Psoas muscle (tissue), 8 donors: ENCODE data around the gene LIN54. TPM values are rescaled to one million over a fixed set of nuclear protein-coding genes. Genes with fewer than 3 reads are reported as not detected.
"Not testable (repeated sequence)": the region's sequence is repeated elsewhere in the genome, so short reads cannot be mapped to it uniquely, and the experiment has no call there.

Experiments
- ATAC-seq, 4 donors: fragments of 200-7000 bp; cut with Tn5 transposase; one replicate each; pipeline ENCODE4 v1.9.1; 2020; ENCODE audit warnings: moderate library complexity in 3 of 4, mild to moderate bottlenecking in 2 of 4
- DNase-seq, 2 donors: peaks; one replicate each; pipeline ENCODE4 v3.0.0-alpha.2; 2020
- H3K27ac ChIP-seq: fragments of 200-600 bp; one replicate; pipeline ENCODE4 v1.8.0; 2022
- H3K27me3 ChIP-seq, 3 donors: fragments of 200-600 bp in 1 of 3; one replicate each; pipeline versions ENCODE4 v1.6.1 to v1.8.0; 2013 to 2022; ENCODE audit warnings: low read length in 2 of 3, mild to moderate bottlenecking in 2 of 3, moderate library complexity in 1 of 3; ENCODE audit not compliant: insufficient read depth in 3 of 3
- H3K36me3 ChIP-seq, 2 donors: fragments of 200-600 bp in 1 of 2; one replicate each; pipeline versions ENCODE4 v1.6.1 to v1.8.0; 2013 to 2022; ENCODE audit warnings: low read depth in 1 of 2, mild to moderate bottlenecking in 1 of 2, moderate library complexity in 1 of 2; ENCODE audit not compliant: insufficient read depth in 1 of 2
- H3K4me1 ChIP-seq: fragments of 200-600 bp; one replicate; pipeline ENCODE4 v1.8.0; 2022
- H3K4me3 ChIP-seq: fragments of 200-600 bp; one replicate; pipeline ENCODE4 v1.8.0; 2022; ENCODE audit warnings: mild to moderate bottlenecking
- H3K9me3 ChIP-seq: fragments of 200-600 bp; one replicate; pipeline ENCODE4 v1.8.0; 2022
- CTCF ChIP-seq: fragments of 200-600 bp; IDR thresholded peaks from one replicate; pipeline ENCODE4 v1.8.0; 2022; ENCODE audit warnings: antibody characterized with exemption
- WGBS, 3 donors: extraction: QIAGEN DNeasy Blood & Tissue Kit; methylation state at CpG; one replicate each; pipeline versions ENCODE4 v1.1.6 to v1.1.7; 2013; 5-methylcytosine and 5-hydroxymethylcytosine counted together
- intact Hi-C, 2 donors: fragments of 100-400 bp; cut with DNase I; formaldehyde crosslinking; loops; one replicate each; pipeline versions ENCODE4 v1.11.0 to v1.14.2; 2022
- polyA plus RNA-seq, 3 donors: library from polyadenylated mRNA; stranded (reverse); fragments of 200-250 nt; gene quantifications; one replicate each; pipeline ENCODE4 v1.2.3, GENCODE V29; 2013
- total RNA-seq, 4 donors: library from RNA; stranded (reverse); fragmentation: NEBNext Ultra II Directional in 2 of 4; extraction: Animal tissue kit (Norgen Biotek cat#: 25700) in 2 of 4; gene quantifications; one replicate each; pipeline versions ENCODE4 v1.2.1 to v1.2.4, GENCODE V29; 2021 to 2023
- donor health status: healthy with polysubstance abuse.
- donor health status: DM: no; HTN: no; CAD: no; lungs with moderate emphysema.
- donor health status: Bipolar disorder and iron deficiency.
- donor health status: healthy.
- donor health status: DM: yes; HTN: yes; CAD: no.
- donor health status: DM: no; HTN: no; CAD: no.
- donor health status: DM: no; HTN: no; CAD: no.
- donor health status: DM: yes; HTN: yes; CAD: no.

LIN54 gene
- total and polyA plus RNA-seq, 7 donors = 4.9 to 14.7 (median 8.1) TPM

- H3K4me1 ChIP-seq = no peaks in the 10 kb centered on the region
- intact Hi-C loops = no loop called here
- H3K27me3 ChIP-seq = no peaks in the 10 kb centered on the region
- no peak for TF ChIP-seq CTCF
- 70 to 77% (median 73%) methylated on average over 2 of the region's 2 CpGs for whole genome bisulfite sequencing, 3 donors
- DNase-seq = no peak
- H3K36me3 ChIP-seq = no peaks in the 10 kb centered on the region
- no peak overlapping the region for H3K27ac ChIP-seq
- H3K4me3 ChIP-seq = no peak overlapping the region
- ATAC-seq = no peak
- H3K9me3 ChIP-seq = no peaks in the 10 kb centered on the region
Measured at GRCh38 chr4:83024233-83024632, 13.6 kb upstream of the LIN54 start.

- H3K4me3 ChIP-seq, H3K4me1 ChIP-seq, H3K27me3 ChIP-seq, intact Hi-C loops, H3K9me3 ChIP-seq, ATAC-seq, H3K27ac ChIP-seq, H3K36me3 ChIP-seq, DNase-seq: not testable (repeated sequence)
- WGBS, 3 donors = 94 to 100% (median 100%) methylated on average over 1 of the region's 1 CpG
Measured at GRCh38 chr4:83023599-83023998, 13.0 kb upstream of the LIN54 start.

GRCh38 chr4:83022724-83023450, 12.3 kb upstream of the LIN54 start:
- H3K4me3 ChIP-seq = no peak overlapping the region
- TF ChIP-seq CTCF = no peak
- ATAC-seq (no peak), DNase-seq (no peak)
- no peaks in the 10 kb centered on the region for H3K9me3 ChIP-seq
- H3K27me3 ChIP-seq = no peaks in the 10 kb centered on the region
- no peaks in the 10 kb centered on the region for H3K4me1 ChIP-seq
- 71 to 81% (median 73%) methylated on average over 2 of the region's 2 CpGs for WGBS, 3 donors
- H3K36me3 ChIP-seq = no peaks in the 10 kb centered on the region
- intact Hi-C loops = no loop called here
- H3K27ac ChIP-seq = no peak overlapping the region

GRCh38 chr4:83019794-83020494, 9.3 kb upstream of the LIN54 start:
- no peak for TF ChIP-seq CTCF
- H3K27me3 ChIP-seq = no peaks in the 10 kb centered on the region
- H3K4me1 ChIP-seq = no peaks in the 10 kb centered on the region
- 83 to 89% (median 85%) methylated on average over 3 of the region's 3 CpGs for WGBS, 3 donors
- H3K36me3 ChIP-seq = no peaks in the 10 kb centered on the region
- ATAC-seq (no peak), DNase-seq (no peak)
- H3K4me3 ChIP-seq = no peak overlapping the region
- no peaks in the 10 kb centered on the region for H3K9me3 ChIP-seq
- no peak overlapping the region for H3K27ac ChIP-seq
- intact Hi-C loops = loop anchor here in 1 of 2 donors (10.0 kb wide), 1 partner anchor 645 kb away; the partner anchor contains the start of gene HNRNPD

GRCh38 chr4:83013902-83014301, 3.3 kb upstream of the LIN54 start:
- no peaks in the 10 kb centered on the region for H3K9me3 ChIP-seq
- TF ChIP-seq CTCF = no peak
- ATAC-seq (no peak), DNase-seq (no peak)
- H3K4me3 ChIP-seq = peak overlapping the region; percentile 87
- H3K36me3 ChIP-seq = no peaks in the 10 kb centered on the region
- H3K27me3 ChIP-seq = no peaks in the 10 kb centered on the region
- H3K27ac ChIP-seq = peak overlapping the region; percentile 83
- intact Hi-C loops = loop anchor here (1.0 to 10.0 kb wide), 5 partner anchors 20 to 639 kb away; partner anchors contain the start of genes COPS4 (in 1 of the 2), HNRNPD (in 1 of the 2), SEC31A (in 1 of the 2) and THAP9 (in 1 of the 2)
- peaks cover 21% of the 10 kb centered on the region for H3K4me1 ChIP-seq
